GM12874 (cell line): ENCODE data around the gene PCID2.

Source experiments
- TF ChIP-seq, protein P1 (sequence below): IDR thresholded peaks from 2 replicates; pipeline ENCODE4 v1.5.1; 2011; ENCODE audit warnings: low read depth, mild to moderate bottlenecking, control low read depth, low read length, moderate library complexity; ENCODE audit not compliant: insufficient read depth

The PCID2 gene

DNA sequence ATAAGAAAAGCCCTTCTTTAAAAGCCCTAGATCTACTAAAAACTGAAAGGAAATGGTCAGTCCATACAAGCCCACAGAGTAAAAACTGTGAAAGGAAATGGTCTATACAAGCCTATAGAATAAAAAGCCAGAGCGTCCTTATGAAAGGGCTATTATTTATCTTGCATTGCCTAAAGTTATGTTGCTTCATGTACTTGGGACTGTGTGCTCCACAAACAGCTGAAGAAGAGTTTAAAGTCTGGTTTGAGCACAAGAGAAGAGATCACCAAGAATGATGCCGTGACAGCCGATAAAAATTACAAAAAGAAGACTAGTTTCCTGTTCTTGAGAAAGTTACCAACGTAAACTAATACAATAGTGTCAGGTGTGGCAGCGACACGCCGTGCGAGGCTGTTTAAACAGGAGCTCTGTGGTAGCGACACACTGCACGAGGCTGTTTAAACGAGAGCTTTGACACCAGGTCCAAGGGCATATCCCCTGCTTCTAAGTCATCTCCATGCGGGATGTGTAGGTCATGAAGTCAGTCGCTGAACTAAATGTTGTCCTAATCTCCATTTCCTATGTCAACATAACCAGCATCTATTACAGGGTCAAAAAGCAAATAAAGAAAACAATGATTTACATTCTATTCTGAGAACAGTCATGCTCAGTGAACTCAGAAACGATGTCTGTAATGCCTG lies 24.9 kb downstream of the PCID2 start:
- TF ChIP-seq, protein P1, sequence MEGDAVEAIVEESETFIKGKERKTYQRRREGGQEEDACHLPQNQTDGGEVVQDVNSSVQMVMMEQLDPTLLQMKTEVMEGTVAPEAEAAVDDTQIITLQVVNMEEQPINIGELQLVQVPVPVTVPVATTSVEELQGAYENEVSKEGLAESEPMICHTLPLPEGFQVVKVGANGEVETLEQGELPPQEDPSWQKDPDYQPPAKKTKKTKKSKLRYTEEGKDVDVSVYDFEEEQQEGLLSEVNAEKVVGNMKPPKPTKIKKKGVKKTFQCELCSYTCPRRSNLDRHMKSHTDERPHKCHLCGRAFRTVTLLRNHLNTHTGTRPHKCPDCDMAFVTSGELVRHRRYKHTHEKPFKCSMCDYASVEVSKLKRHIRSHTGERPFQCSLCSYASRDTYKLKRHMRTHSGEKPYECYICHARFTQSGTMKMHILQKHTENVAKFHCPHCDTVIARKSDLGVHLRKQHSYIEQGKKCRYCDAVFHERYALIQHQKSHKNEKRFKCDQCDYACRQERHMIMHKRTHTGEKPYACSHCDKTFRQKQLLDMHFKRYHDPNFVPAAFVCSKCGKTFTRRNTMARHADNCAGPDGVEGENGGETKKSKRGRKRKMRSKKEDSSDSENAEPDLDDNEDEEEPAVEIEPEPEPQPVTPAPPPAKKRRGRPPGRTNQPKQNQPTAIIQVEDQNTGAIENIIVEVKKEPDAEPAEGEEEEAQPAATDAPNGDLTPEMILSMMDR, result no peak

DNA sequence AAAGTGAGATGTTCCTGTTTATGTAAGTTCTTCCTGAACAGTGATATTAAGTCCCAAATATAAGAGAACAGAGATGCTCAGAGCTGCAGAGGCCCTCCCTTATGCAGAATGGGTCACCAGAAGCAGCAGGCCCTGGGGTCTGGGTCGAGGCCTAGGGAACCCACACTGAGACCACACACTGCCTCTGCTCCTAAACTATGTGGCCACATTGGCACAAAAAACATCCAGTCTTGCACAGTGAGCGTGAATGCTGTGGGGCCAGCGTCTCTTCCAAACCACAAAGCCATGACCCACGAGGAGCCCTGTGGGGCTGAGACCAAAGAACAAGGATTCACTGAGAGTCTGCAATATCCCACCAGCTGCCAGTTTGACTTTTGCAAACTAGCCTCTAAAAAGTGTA lies 26.4 kb downstream of the PCID2 start:
- TF ChIP-seq, protein P1, result no peak

DNA sequence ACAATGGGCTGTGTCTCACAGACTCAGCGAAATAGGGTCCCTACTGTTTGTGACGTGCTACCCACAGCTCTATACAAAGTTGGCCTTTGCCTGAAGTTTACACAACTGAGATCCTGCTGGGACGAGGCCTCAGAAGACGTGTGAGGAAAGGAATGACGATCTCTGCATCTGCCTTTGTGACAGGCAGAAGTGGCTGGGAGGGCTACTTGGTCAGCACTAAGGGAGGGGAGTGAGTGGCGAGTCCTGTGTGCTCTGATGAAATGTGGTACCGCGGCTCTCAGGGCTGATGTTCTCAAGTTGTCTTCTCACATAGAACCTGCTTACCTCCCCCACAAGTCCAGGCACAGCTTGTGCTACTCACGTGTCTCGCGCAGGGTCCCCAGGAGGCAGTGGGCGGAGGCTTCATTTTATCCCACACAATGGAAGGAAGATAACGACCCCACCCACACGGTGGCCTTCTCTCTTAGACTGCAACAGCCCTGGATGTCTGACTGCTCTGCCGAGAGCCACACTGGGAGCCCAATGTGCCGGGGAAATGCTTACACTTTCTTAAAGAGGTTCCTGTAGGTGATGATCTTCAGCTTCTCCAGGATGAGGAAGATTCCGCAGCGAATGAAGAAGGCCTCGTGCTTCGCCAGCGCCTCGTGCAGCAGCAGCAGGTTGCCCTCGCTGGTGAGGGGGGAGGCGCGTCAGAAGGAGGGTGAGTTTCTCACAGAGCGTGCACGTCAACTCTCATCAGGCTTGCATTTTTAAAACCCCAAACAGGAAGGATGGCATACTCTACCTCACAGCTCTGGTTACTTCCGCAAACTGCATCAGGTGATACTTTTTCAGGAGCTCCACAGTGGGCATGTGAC lies 28.9 kb downstream of the PCID2 start:
- TF ChIP-seq, protein P1, result no peak

DNA sequence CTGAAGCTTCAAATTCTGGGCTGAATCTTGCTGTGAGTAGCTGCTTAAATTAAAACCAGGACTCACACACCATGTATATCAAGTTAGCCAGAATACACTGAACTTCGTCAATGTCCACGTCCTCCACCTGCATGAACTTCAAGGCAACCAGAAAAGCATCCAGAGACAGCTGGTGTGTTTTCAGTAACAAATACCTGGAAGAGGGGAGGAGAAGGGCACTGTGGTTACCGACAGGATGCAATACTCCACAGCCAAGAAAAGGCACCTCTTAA lies 29.6 kb downstream of the PCID2 start:
- TF ChIP-seq, protein P1, result no peak

DNA sequence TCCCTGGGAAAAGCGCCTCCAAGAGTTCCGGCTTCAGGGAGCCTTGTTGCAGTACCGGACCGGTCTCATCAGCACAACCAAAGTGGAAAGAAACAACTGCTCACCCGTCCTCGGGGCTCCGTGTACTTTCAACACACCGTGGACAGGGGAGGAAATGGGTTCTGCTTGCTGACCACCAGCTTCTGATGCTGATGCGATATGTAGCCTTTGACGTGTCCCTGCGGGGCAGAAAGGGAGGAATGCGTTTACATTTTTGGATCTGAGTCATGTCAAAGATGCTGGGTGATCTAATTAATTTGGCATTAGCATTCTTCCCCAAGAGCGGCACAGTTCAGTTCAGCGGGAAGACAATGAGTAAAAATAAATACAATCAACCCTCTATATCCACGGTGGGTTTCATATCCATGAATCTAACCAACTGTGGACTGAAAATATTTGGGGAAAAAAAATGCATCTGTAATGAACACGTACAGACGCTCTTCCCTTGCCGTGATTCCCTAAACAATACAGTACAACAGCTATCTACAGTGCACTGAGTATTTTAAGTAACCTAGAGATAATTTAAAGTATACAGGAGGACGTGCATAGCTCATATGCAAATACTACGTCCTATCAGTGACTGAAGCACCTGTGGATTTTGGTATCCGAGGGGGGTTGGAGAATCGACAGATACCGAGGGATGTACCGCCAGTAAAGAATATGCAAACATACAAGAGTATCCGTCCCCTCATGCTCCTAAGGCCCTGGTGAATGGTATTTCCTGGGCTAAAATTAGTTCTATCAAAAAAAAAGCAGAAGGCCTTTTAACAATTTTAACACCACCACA lies 30.2 kb downstream of the PCID2 start:
- TF ChIP-seq, protein P1, result no peak

DNA sequence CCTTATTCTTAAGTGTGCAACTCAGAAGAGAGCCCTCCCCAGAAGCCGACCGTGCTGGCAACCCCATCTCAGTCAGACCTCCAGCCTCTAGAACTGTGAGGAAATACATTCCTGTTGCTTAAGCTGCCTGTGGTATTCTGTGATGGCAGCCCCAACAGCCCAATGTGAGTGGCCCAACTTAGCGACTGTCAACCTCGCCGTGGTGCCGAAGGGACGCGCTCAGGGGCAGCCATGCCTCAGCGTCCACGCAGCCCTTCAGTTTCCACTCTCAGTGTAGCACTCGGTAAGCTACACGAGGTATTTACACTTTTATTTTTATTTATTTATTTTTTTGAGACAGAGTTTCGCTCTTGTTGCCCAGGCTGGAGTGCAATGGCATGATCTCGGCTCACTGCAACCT lies 31.6 kb downstream of the PCID2 start:
- TF ChIP-seq, protein P1, result no peak

DNA sequence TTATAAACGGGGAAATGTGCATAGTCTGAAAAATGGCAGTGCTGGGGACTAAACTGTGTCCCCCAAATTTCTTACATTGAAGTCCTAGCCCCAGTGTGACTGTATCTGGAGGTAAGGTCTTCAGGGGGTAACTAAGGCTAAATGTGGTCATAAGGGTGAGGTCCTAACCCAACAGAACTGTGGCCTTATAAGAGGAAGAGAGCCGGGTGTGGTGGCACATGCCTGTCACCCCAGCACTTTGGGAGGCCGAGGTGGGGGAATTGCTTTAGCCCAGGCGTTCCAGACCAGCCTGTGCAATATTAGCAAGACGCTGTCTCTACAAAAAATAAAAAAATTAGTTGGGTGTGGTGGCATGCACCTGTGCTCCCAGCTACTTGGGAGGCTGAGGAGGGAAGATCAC lies 32.2 kb downstream of the PCID2 start:
- TF ChIP-seq, protein P1, result no peak
